WTC11 (cell line): ENCODE results near the gene CLDN7. TPM values are rescaled to one million over a fixed set of nuclear protein-coding genes. Genes with fewer than 3 reads are reported as not detected.
A peak's percentile ranks its signal among the peaks of the same experiment; 100 is the strongest.

Experiments used
- ATAC-seq: fragments of 200-7000 bp; cut with Tn5 transposase; 2 replicates; pipeline ENCODE4 v1.10.0; 2021; ENCODE audit warnings: mild to moderate bottlenecking, moderate library complexity
- Bru-seq: library from RNA; stranded (reverse); fragments of 400-500 nt; gene quantifications from one replicate; lab custom pipeline; 2021; lab: Mats Ljungman, UMichigan
- CTCF ChIA-PET: fragments of 300-600 bp; sonication (Branson Sonifier 250); formaldehyde crosslinking; loops from one replicate; lab custom pipeline; 2021; ENCODE audit warnings: antibody characterized with exemption; lab: Charles Lee
- POLR2A ChIA-PET: fragments of 350-600 bp; sonication (Branson Sonifier 250); formaldehyde crosslinking; loops from one replicate; lab custom pipeline; 2021; ENCODE audit warnings: antibody characterized with exemption; lab: Charles Lee
- DNase-seq: peaks from one replicate; pipeline ENCODE4 v3.0.0; 2021; ENCODE audit warnings: low spot score
- H3K27ac Mint-ChIP-seq: 2 replicates; pipeline ENCODE4 v1.8.0; 2021; ENCODE audit warnings: mixed read lengths
- H3K27me3 Mint-ChIP-seq: 2 replicates; pipeline ENCODE4 v1.8.0; 2021; ENCODE audit warnings: low read depth, mild to moderate bottlenecking, moderate library complexity, mixed read lengths
- H3K36me3 Mint-ChIP-seq: 2 replicates; pipeline ENCODE4 v1.8.0; 2021; ENCODE audit warnings: mixed read lengths
- H3K4me1 Mint-ChIP-seq: 2 replicates; pipeline ENCODE4 v1.8.0; 2022; ENCODE audit warnings: mixed read lengths
- H3K4me3 Mint-ChIP-seq: 2 replicates; pipeline ENCODE4 v1.8.0; 2021; ENCODE audit warnings: mild to moderate bottlenecking, moderate library complexity, mixed read lengths
- H3K9me3 Mint-ChIP-seq: 2 replicates; pipeline ENCODE4 v1.8.0; 2021; ENCODE audit warnings: mixed read lengths
- CBFB ChIP-seq: sonication (generic); formaldehyde crosslinking; IDR thresholded peaks from 2 replicates; pipeline ENCODE4 v1.8.1; 2022; ENCODE audit warnings: mild to moderate bottlenecking, low read depth, missing genetic modification reagents
- EMX1 ChIP-seq: fragments of 250-450 bp; sonication (Bioruptor Pico); IDR thresholded peaks from 2 replicates; pipeline ENCODE4 v1.8.0; 2021; ENCODE audit warnings: mild to moderate bottlenecking
- ESRRA ChIP-seq: sonication (generic); formaldehyde crosslinking; IDR thresholded peaks from 2 replicates; pipeline ENCODE4 v1.8.1; 2022; ENCODE audit warnings: mild to moderate bottlenecking, missing genetic modification reagents, borderline replicate concordance
- FOXJ3 ChIP-seq: sonication (generic); formaldehyde crosslinking; IDR thresholded peaks from 2 replicates; pipeline ENCODE4 v1.9.0; 2021; ENCODE audit warnings: missing genetic modification reagents, mild to moderate bottlenecking, borderline replicate concordance
- NFYB ChIP-seq: sonication (generic); formaldehyde crosslinking; conservative IDR thresholded peaks from 2 replicates; pipeline ENCODE4 v1.8.0; 2022; ENCODE audit warnings: low read depth, missing genetic modification reagents
- NR1H2 ChIP-seq: sonication (generic); formaldehyde crosslinking; IDR thresholded peaks from 2 replicates; pipeline ENCODE4 v1.9.0; 2021; ENCODE audit warnings: mild to moderate bottlenecking, moderate library complexity, missing genetic modification reagents
- NR2C2 ChIP-seq: sonication (generic); formaldehyde crosslinking; IDR thresholded peaks from 2 replicates; pipeline ENCODE4 v1.8.0; 2022; ENCODE audit warnings: mild to moderate bottlenecking, missing genetic modification reagents
- RELA ChIP-seq: sonication (generic); formaldehyde crosslinking; IDR thresholded peaks from 2 replicates; pipeline ENCODE4 v1.8.1; 2022; ENCODE audit warnings: missing genetic modification reagents, mild to moderate bottlenecking, borderline replicate concordance
- SMAD4 ChIP-seq: sonication (generic); formaldehyde crosslinking; IDR thresholded peaks from 2 replicates; pipeline ENCODE4 v1.8.0; 2022; ENCODE audit warnings: mild to moderate bottlenecking, missing genetic modification reagents
- SP1 ChIP-seq: sonication (generic); formaldehyde crosslinking; conservative IDR thresholded peaks from 2 replicates; pipeline ENCODE4 v1.8.1; 2022; ENCODE audit warnings: missing genetic modification reagents
- TEAD1 ChIP-seq: sonication (generic); formaldehyde crosslinking; IDR thresholded peaks from 2 replicates; pipeline ENCODE4 v1.8.0; 2022; ENCODE audit warnings: mild to moderate bottlenecking, missing genetic modification reagents
- ZBTB21 ChIP-seq: sonication (generic); formaldehyde crosslinking; IDR thresholded peaks from 2 replicates; pipeline ENCODE4 v1.8.1; 2023; ENCODE audit warnings: mild to moderate bottlenecking, missing genetic modification reagents, borderline replicate concordance
- ZNF121 ChIP-seq: sonication (generic); formaldehyde crosslinking; IDR thresholded peaks from 2 replicates; pipeline ENCODE4 v1.8.0; 2023; ENCODE audit warnings: missing genetic modification reagents
- long read RNA-seq, 3 experiments: library from RNA in 1 of 3; library from capped mRNA in 1 of 3; library from polyadenylated mRNA in 1 of 3; unstranded in 2 of 3; stranded (forward) in 1 of 3; transcript quantifications; one replicate each; pipeline ENCODE4 v2.0.0, GENCODE V29; 2021
- total RNA-seq: library from RNA; stranded (reverse); gene quantifications from 3 replicates; pipeline ENCODE4 v1.2.3, GENCODE V29; 2021
- TF ChIP-seq, protein P1 (sequence below): sonication (generic); formaldehyde crosslinking; IDR thresholded peaks from 2 replicates; pipeline ENCODE4 v1.8.0; 2022; ENCODE audit warnings: missing genetic modification reagents
- TF ChIP-seq, protein P2 (sequence below): sonication (generic); formaldehyde crosslinking; IDR thresholded peaks from 2 replicates; pipeline ENCODE4 v1.8.0; 2022; ENCODE audit warnings: mild to moderate bottlenecking, missing genetic modification reagents
- TF ChIP-seq, protein P3 (sequence below): sonication (generic); formaldehyde crosslinking; conservative IDR thresholded peaks from 2 replicates; pipeline ENCODE4 v1.8.1; 2022; ENCODE audit warnings: mild to moderate bottlenecking, missing genetic modification reagents
- TF ChIP-seq, protein P4 (sequence below): sonication (generic); formaldehyde crosslinking; IDR thresholded peaks from 2 replicates; pipeline ENCODE4 v1.8.1; 2023; ENCODE audit warnings: mild to moderate bottlenecking, missing genetic modification reagents
- TF ChIP-seq, protein P5 (sequence below): fragments of 250-450 bp; sonication (Bioruptor Pico); IDR thresholded peaks from 2 replicates; pipeline ENCODE4 v2.1.2; 2022; ENCODE audit warnings: mild to moderate bottlenecking, moderate library complexity
- TF ChIP-seq, protein P6 (sequence below): sonication (generic); formaldehyde crosslinking; IDR thresholded peaks from 2 replicates; pipeline ENCODE4 v1.8.1; 2022; ENCODE audit warnings: mild to moderate bottlenecking, moderate library complexity, missing genetic modification reagents
- TF ChIP-seq, protein P7 (sequence below): sonication (generic); formaldehyde crosslinking; IDR thresholded peaks from 2 replicates; pipeline ENCODE4 v1.8.0; 2022; ENCODE audit warnings: mild to moderate bottlenecking, missing genetic modification reagents
- TF ChIP-seq, protein P8 (sequence below): sonication (generic); formaldehyde crosslinking; IDR thresholded peaks from 2 replicates; pipeline ENCODE4 v1.8.0; 2022; ENCODE audit warnings: mild to moderate bottlenecking, missing genetic modification reagents
- TF ChIP-seq, protein P9 (sequence below): fragments of 250-450 bp; sonication (Bioruptor Pico); IDR thresholded peaks from 2 replicates; pipeline ENCODE4 v1.8.0; 2021; ENCODE audit warnings: mild to moderate bottlenecking

The CLDN7 gene, protein sequence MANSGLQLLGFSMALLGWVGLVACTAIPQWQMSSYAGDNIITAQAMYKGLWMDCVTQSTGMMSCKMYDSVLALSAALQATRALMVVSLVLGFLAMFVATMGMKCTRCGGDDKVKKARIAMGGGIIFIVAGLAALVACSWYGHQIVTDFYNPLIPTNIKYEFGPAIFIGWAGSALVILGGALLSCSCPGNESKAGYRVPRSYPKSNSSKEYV
- 131 to 136 TPM (median 136 TPM) in 3 replicates for total RNA-seq
- percentile 82 among the genes with signal in this experiment for Bru-seq, nascent RNA
- long read RNA-seq, experiment 1, transcript CLDN7-201 (4 exons, 1,542 nt) = major isoform, 274 of 310 reads
- long read RNA-seq, experiment 1, transcript CLDN7-202 (5 exons, 1,228 nt) = minor isoform, 7 of 310 reads
- long read RNA-seq, experiment 1, transcript CLDN7-207 (3 exons, 485 nt) = minor isoform, 11 of 310 reads
- long read RNA-seq, experiment 1, partial matches to known transcripts = 7 of 310 reads
- long read RNA-seq, experiment 1, other reads (novel, unspliced or antisense) = 11 of 310 reads
- long read RNA-seq, experiment 2, transcript CLDN7-207 (3 exons, 485 nt) = minor isoform, 12 of 138 reads
- long read RNA-seq, experiment 2, transcript CLDN7-201 (4 exons, 1,542 nt) = major isoform, 108 of 138 reads
- long read RNA-seq, experiment 2, partial matches to known transcripts = 4 of 138 reads
- long read RNA-seq, experiment 2, other reads (novel, unspliced or antisense) = 14 of 138 reads
- long read RNA-seq, experiment 3, transcript CLDN7-207 (3 exons, 485 nt) = minor isoform, 6 of 467 reads
- long read RNA-seq, experiment 3, transcript CLDN7-201 (4 exons, 1,542 nt) = major isoform, 421 of 467 reads
- long read RNA-seq, experiment 3, transcript CLDN7-202 (5 exons, 1,228 nt) = minor isoform, 18 of 467 reads
- long read RNA-seq, experiment 3, partial matches to known transcripts = 7 of 467 reads
- long read RNA-seq, experiment 3, other reads (novel, unspliced or antisense) = 13 of 467 reads

DNA sequence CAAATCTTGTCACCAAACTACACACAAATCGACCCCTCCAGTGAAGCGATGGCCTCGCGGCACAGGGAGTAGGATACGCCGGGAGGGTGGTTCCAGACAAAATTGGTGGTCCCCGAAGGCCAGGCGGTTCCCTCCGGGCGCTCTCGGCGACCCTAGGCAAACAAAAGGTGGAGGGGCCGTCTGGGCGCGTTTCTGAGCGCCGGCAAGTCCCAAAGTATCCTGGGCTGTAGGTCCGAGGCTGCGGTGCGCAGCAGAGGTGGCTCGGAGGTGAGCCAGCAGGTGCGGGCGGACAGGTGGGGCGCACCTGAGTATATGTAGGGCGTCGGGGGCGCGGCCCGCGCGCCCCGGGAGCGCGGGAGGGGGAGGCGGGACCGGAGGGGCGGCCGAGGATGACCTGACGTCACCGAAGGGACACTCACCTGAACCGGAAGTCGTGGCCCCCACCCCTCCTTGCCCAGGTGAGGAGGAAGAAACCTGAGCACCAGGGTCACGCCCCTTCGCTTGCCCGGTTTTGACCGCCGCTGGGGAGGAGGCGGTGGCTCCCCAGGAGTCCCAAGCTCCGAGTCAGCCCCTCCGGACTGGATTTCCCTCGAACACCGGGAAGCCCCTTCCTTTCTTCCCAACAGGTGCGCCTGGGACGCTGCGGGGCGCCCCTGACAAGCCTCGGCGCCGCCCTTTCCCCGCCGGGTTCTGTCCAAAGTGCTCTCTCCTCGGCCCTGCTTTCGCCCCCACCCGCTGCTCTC lies at the start of gene CLDN7:
Gene CLDN7 (minus strand): TSS at position 287 of the 743 bp plus-strand sequence. CDS start 435 bp downstream, outside the sequence.
- DNase-seq (peak; percentile 96), ATAC-seq (peak; percentile 66)
- POLR2A ChIA-PET = interaction anchor here (1.0 kb wide), 4 partner anchors 11 to 24 kb away, joined by 4 to 6 read pairs (median 6); partner anchors contain the start of genes CTDNEP1 and GABARAP
- Mint-ChIP-seq H3K27me3 (no peaks in the 10 kb centered on the region), H3K27ac (peak within 1 kb of the TSS; percentile 100), H3K4me1 (peaks cover 26% of the 10 kb centered on the region), H3K9me3 (no peaks in the 10 kb centered on the region), H3K4me3 (peak within 1 kb of the TSS; percentile 98), H3K36me3 (peaks cover 5% of the 10 kb centered on the region)
- CTCF ChIA-PET = interaction anchor here (1.1 to 1.4 kb wide), 3 partner anchors 13 to 48 kb away, joined by 3 to 4 read pairs (median 3); no protein-coding TSS in a partner anchor
- TF ChIP-seq, protein P1, sequence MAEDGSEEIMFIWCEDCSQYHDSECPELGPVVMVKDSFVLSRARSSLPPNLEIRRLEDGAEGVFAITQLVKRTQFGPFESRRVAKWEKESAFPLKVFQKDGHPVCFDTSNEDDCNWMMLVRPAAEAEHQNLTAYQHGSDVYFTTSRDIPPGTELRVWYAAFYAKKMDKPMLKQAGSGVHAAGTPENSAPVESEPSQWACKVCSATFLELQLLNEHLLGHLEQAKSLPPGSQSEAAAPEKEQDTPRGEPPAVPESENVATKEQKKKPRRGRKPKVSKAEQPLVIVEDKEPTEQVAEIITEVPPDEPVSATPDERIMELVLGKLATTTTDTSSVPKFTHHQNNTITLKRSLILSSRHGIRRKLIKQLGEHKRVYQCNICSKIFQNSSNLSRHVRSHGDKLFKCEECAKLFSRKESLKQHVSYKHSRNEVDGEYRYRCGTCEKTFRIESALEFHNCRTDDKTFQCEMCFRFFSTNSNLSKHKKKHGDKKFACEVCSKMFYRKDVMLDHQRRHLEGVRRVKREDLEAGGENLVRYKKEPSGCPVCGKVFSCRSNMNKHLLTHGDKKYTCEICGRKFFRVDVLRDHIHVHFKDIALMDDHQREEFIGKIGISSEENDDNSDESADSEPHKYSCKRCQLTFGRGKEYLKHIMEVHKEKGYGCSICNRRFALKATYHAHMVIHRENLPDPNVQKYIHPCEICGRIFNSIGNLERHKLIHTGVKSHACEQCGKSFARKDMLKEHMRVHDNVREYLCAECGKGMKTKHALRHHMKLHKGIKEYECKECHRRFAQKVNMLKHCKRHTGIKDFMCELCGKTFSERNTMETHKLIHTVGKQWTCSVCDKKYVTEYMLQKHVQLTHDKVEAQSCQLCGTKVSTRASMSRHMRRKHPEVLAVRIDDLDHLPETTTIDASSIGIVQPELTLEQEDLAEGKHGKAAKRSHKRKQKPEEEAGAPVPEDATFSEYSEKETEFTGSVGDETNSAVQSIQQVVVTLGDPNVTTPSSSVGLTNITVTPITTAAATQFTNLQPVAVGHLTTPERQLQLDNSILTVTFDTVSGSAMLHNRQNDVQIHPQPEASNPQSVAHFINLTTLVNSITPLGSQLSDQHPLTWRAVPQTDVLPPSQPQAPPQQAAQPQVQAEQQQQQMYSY (CRISPR knock-in tag) = peak; percentile 66
- TF ChIP-seq CBFB (no peak; the same call in 1 of the 2 replicates), NFYB (CRISPR knock-in tag) (no peak), TEAD1 (peak; percentile 76), NR2C2 (CRISPR knock-in tag) (no peak), SP1 (peak; percentile 66), NR1H2 (CRISPR knock-in tag) (no peak), ZNF121 (CRISPR knock-in tag) (no peak), ESRRA (CRISPR knock-in tag) (no peak), FOXJ3 (CRISPR knock-in tag) (no peak), ZBTB21 (peak; percentile 92), EMX1 (CRISPR knock-in tag) (0 out of 2 replicates have a peak, but pooled peaks have one; percentile 55), SMAD4 (no peak), RELA (no peak)
- TF ChIP-seq, protein P2, sequence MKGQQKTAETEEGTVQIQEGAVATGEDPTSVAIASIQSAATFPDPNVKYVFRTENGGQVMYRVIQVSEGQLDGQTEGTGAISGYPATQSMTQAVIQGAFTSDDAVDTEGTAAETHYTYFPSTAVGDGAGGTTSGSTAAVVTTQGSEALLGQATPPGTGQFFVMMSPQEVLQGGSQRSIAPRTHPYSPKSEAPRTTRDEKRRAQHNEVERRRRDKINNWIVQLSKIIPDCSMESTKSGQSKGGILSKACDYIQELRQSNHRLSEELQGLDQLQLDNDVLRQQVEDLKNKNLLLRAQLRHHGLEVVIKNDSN (CRISPR knock-in tag) = peak; percentile 31; the same call in 1 of the 2 replicates
- TF ChIP-seq, protein P3, sequence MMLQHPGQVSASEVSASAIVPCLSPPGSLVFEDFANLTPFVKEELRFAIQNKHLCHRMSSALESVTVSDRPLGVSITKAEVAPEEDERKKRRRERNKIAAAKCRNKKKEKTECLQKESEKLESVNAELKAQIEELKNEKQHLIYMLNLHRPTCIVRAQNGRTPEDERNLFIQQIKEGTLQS (CRISPR knock-in tag) = no peak
- TF ChIP-seq, protein P4, sequence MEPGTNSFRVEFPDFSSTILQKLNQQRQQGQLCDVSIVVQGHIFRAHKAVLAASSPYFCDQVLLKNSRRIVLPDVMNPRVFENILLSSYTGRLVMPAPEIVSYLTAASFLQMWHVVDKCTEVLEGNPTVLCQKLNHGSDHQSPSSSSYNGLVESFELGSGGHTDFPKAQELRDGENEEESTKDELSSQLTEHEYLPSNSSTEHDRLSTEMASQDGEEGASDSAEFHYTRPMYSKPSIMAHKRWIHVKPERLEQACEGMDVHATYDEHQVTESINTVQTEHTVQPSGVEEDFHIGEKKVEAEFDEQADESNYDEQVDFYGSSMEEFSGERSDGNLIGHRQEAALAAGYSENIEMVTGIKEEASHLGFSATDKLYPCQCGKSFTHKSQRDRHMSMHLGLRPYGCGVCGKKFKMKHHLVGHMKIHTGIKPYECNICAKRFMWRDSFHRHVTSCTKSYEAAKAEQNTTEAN (CRISPR knock-in tag) = no peak; the same call in 1 of the 2 replicates
- TF ChIP-seq, protein P5, sequence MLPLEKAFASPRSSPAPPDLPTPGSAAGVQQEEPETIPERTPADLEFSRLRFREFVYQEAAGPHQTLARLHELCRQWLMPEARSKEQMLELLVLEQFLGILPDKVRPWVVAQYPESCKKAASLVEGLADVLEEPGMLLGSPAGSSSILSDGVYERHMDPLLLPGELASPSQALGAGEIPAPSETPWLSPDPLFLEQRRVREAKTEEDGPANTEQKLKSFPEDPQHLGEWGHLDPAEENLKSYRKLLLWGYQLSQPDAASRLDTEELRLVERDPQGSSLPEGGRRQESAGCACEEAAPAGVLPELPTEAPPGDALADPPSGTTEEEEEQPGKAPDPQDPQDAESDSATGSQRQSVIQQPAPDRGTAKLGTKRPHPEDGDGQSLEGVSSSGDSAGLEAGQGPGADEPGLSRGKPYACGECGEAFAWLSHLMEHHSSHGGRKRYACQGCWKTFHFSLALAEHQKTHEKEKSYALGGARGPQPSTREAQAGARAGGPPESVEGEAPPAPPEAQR (CRISPR knock-in tag) = no peak
- TF ChIP-seq, protein P6, sequence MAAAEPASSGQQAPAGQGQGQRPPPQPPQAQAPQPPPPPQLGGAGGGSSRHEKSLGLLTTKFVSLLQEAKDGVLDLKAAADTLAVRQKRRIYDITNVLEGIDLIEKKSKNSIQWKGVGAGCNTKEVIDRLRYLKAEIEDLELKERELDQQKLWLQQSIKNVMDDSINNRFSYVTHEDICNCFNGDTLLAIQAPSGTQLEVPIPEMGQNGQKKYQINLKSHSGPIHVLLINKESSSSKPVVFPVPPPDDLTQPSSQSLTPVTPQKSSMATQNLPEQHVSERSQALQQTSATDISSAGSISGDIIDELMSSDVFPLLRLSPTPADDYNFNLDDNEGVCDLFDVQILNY (CRISPR knock-in tag) = peak; percentile 78
- TF ChIP-seq, protein P7, sequence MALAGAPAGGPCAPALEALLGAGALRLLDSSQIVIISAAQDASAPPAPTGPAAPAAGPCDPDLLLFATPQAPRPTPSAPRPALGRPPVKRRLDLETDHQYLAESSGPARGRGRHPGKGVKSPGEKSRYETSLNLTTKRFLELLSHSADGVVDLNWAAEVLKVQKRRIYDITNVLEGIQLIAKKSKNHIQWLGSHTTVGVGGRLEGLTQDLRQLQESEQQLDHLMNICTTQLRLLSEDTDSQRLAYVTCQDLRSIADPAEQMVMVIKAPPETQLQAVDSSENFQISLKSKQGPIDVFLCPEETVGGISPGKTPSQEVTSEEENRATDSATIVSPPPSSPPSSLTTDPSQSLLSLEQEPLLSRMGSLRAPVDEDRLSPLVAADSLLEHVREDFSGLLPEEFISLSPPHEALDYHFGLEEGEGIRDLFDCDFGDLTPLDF (CRISPR knock-in tag) = no peak
- TF ChIP-seq, protein P8, sequence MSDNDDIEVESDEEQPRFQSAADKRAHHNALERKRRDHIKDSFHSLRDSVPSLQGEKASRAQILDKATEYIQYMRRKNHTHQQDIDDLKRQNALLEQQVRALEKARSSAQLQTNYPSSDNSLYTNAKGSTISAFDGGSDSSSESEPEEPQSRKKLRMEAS (CRISPR knock-in tag) = peak; percentile 67; the same call in 1 of the 2 replicates
- TF ChIP-seq, protein P9, sequence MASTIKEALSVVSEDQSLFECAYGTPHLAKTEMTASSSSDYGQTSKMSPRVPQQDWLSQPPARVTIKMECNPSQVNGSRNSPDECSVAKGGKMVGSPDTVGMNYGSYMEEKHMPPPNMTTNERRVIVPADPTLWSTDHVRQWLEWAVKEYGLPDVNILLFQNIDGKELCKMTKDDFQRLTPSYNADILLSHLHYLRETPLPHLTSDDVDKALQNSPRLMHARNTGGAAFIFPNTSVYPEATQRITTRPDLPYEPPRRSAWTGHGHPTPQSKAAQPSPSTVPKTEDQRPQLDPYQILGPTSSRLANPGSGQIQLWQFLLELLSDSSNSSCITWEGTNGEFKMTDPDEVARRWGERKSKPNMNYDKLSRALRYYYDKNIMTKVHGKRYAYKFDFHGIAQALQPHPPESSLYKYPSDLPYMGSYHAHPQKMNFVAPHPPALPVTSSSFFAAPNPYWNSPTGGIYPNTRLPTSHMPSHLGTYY (CRISPR knock-in tag) = no peak
